ENCODE data around the gene DTWD1.
"Not testable (repeated sequence)": the region's sequence is repeated elsewhere in the genome, so short reads cannot be mapped to it uniquely, and the experiment has no call there.

DTWD1 gene

DNA sequence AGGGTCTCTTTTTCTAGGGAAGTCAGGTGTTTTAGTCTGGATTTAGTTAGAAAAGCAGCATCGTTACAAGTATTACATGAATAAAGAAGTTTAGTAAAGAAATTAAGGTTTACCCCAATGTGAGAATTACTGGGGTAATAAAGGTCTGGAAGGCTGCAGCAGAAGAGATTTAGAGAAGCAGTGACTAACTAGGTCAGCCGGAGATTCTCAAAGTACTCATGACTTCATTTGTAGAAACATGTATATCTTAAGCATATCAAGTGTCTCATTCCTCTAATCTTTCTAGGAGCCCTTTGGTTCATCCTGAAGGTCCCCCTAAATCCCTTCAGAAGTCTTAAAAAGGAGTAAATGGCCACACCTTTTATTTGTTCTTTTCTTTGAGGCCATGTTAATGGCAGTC is 26.0 kb downstream of the DTWD1 start:
- 97% methylated on average over 2 of the region's 2 CpGs for WGBS
- Histone ChIP-seq H3K4me1 (ENCODE audit: insufficient read depth, low read length) (peaks cover 12% of the 10 kb centered on the region), H3K36me3 (ENCODE audit: insufficient read depth, low read length) (peaks cover 18% of the 10 kb centered on the region; the same call in 1 of the 2 replicates), H3K27me3 (ENCODE audit: insufficient read depth, low read length) (no peaks in the 10 kb centered on the region), H3K9ac (ENCODE audit: low read depth, low read length) (no peak overlapping the region), H3K4me3 (ENCODE audit: low read length) (no peak overlapping the region), H3K27ac (ENCODE audit: low read depth, low read length) (no peak overlapping the region), H3K9me3 (ENCODE audit: insufficient read depth, low read depth, low read length) (peaks cover 4% of the 10 kb centered on the region; the same call in 1 of the 2 replicates)

DNA sequence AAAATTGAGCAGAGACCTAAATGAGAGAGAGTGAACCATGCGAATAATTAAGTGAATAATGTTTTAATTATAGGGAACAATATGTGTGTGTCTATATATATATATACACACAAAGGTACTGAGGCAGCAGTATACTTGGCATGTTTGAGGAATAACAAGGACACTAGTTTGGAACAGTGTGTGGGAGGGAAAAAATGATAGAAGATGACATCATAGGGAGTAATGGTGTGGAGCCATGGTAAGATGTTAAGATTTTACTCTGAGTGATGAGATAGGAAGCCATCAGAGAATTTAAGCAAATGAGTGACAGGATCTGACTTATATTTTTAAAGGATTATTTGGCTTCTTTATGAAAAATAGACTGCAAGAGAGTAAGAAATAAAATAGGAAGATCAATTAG is 29.1 kb downstream of the DTWD1 start:
- Histone ChIP-seq H3K27me3 (ENCODE audit: insufficient read depth, low read length) (no peaks in the 10 kb centered on the region), H3K4me1 (ENCODE audit: insufficient read depth, low read length) (peaks cover under 1% of the 10 kb centered on the region; the same call in 1 of the 2 replicates), H3K9ac (ENCODE audit: low read depth, low read length) (no peak overlapping the region), H3K36me3 (ENCODE audit: insufficient read depth, low read length) (peaks cover 6% of the 10 kb centered on the region; the same call in 1 of the 2 replicates), H3K9me3 (ENCODE audit: insufficient read depth, low read depth, low read length) (peaks cover 29% of the 10 kb centered on the region), H3K4me3 (ENCODE audit: low read length) (no peak overlapping the region), H3K27ac (ENCODE audit: low read depth, low read length) (no peak overlapping the region)
- WGBS: 100% methylated on average over 1 of the region's 1 CpG

GRCh38 chr15:49650676-49651075 is 29.8 kb downstream of the DTWD1 start:
- Histone ChIP-seq H3K4me1 (ENCODE audit: insufficient read depth, low read length) (no peaks in the 10 kb centered on the region), H3K27ac (ENCODE audit: low read depth, low read length) (no peak overlapping the region), H3K27me3 (ENCODE audit: insufficient read depth, low read length) (no peaks in the 10 kb centered on the region), H3K9me3 (ENCODE audit: insufficient read depth, low read depth, low read length) (peaks cover 30% of the 10 kb centered on the region), H3K9ac (ENCODE audit: low read depth, low read length) (no peak overlapping the region), H3K36me3 (ENCODE audit: insufficient read depth, low read length) (0 out of 2 replicates have a peak, but pooled peaks cover 3% of the 10 kb centered on the region), H3K4me3 (ENCODE audit: low read length) (no peak overlapping the region)
- 92% methylated on average over 2 of the region's 2 CpGs for WGBS

- Histone ChIP-seq H3K27me3 (ENCODE audit: insufficient read depth, low read length) (no peaks in the 10 kb centered on the region), H3K9ac (ENCODE audit: low read depth, low read length) (no peak overlapping the region), H3K9me3 (ENCODE audit: insufficient read depth, low read depth, low read length) (peaks cover 32% of the 10 kb centered on the region), H3K36me3 (ENCODE audit: insufficient read depth, low read length) (no peaks in the 10 kb centered on the region), H3K27ac (ENCODE audit: low read depth, low read length) (no peak overlapping the region), H3K4me3 (ENCODE audit: low read length) (no peak overlapping the region), H3K4me1 (ENCODE audit: insufficient read depth, low read length) (no peaks in the 10 kb centered on the region)
- 88% methylated on average over 1 of the region's 1 CpG for WGBS
Measured at GRCh38 chr15:49652922-49653321, 32.1 kb downstream of the DTWD1 start.

GRCh38 chr15:49656734-49657133 is 35.9 kb downstream of the DTWD1 start:
- Histone ChIP-seq H3K4me1 (ENCODE audit: insufficient read depth, low read length) (no peaks in the 10 kb centered on the region), H3K4me3 (ENCODE audit: low read length) (no peak overlapping the region), H3K9me3 (ENCODE audit: insufficient read depth, low read depth, low read length) (peaks cover 37% of the 10 kb centered on the region), H3K9ac (ENCODE audit: low read depth, low read length) (no peak overlapping the region), H3K27ac (ENCODE audit: low read depth, low read length) (no peak overlapping the region), H3K36me3 (ENCODE audit: insufficient read depth, low read length) (no peaks in the 10 kb centered on the region), H3K27me3 (ENCODE audit: insufficient read depth, low read length) (no peaks in the 10 kb centered on the region)
- WGBS: 97% methylated on average over 1 of the region's 1 CpG

- Histone ChIP-seq H3K9ac (ENCODE audit: low read depth, low read length) (no peak overlapping the region), H3K4me1 (ENCODE audit: insufficient read depth, low read length) (peaks cover 7% of the 10 kb centered on the region; the same call in 1 of the 2 replicates), H3K27me3 (ENCODE audit: insufficient read depth, low read length) (no peaks in the 10 kb centered on the region), H3K36me3 (ENCODE audit: insufficient read depth, low read length) (no peaks in the 10 kb centered on the region), H3K27ac (ENCODE audit: low read depth, low read length) (no peak overlapping the region), H3K4me3 (ENCODE audit: low read length) (no peak overlapping the region), H3K9me3 (ENCODE audit: insufficient read depth, low read depth, low read length) (no peaks in the 10 kb centered on the region)
- WGBS: 60% methylated on average over 1 of the region's 1 CpG
Measured at GRCh38 chr15:49664716-49665115, 43.9 kb downstream of the DTWD1 start.

DNA sequence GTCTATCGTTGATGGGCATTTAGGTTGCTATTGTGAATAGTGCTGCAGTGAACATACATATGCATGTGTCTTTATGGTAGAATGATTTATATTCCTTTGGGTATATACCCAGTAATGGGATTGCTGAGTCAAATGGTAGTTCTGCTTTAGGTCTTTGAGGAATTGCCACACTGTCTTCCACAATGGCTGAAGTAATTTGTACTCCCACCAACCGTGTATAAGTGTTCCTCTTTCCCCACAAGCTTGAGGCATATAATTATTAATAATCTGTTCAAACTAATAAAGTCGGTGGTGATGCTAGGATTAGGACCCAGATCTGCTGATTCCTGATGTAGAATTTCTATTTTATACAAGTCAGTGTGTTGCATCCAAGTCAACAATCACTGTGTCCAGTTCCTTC is 45.6 kb downstream of the DTWD1 start:
- not testable (repeated sequence) for H3K36me3 ChIP-seq (ENCODE audit: insufficient read depth, low read length); H3K9ac ChIP-seq (ENCODE audit: low read depth, low read length); H3K4me3 ChIP-seq (ENCODE audit: low read length); H3K9me3 ChIP-seq (ENCODE audit: insufficient read depth, low read depth, low read length); H3K27ac ChIP-seq (ENCODE audit: low read depth, low read length); H3K27me3 ChIP-seq (ENCODE audit: insufficient read depth, low read length)
- 94% methylated on average over 2 of the region's 3 CpGs for WGBS
- peaks cover 15% of the 10 kb centered on the region; the same call in 1 of the 2 replicates for H3K4me1 ChIP-seq (ENCODE audit: insufficient read depth, low read length)

DNA sequence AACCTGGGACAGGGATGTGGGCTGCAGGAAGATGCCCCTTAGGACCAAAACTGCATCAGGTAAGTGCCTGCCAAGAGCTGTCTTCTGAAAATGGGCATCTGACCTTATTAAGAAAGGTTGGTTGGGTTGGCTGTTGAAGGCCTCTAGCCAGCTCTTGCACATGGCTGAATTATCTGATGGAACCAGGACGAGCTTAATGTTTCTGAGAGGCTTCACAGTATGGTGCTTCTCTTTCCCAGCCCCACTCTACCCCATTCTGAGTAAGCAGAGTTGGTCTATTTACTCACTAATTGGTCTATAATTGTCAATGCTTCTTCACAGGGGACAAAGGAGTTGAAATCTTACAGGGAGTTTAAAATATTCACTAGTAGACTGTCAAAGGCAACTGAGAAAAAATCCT is 48.4 kb downstream of the DTWD1 start:
- peaks cover 18% of the 10 kb centered on the region for H3K4me1 ChIP-seq (ENCODE audit: insufficient read depth, low read length)
- no peak overlapping the region for H3K9ac ChIP-seq (ENCODE audit: low read depth, low read length)
- no peaks in the 10 kb centered on the region for H3K27me3 ChIP-seq (ENCODE audit: insufficient read depth, low read length)
- WGBS: 40% methylated on average over 1 of the region's 1 CpG
- H3K36me3 ChIP-seq (ENCODE audit: insufficient read depth, low read length): no peaks in the 10 kb centered on the region
- H3K27ac ChIP-seq (ENCODE audit: low read depth, low read length): no peak overlapping the region
- no peak overlapping the region for H3K4me3 ChIP-seq (ENCODE audit: low read length)
- H3K9me3 ChIP-seq (ENCODE audit: insufficient read depth, low read depth, low read length): no peaks in the 10 kb centered on the region

GRCh38 chr15:49673861-49674260 is 53.0 kb downstream of the DTWD1 start:
- H3K9me3 ChIP-seq (ENCODE audit: insufficient read depth, low read depth, low read length): no peaks in the 10 kb centered on the region
- H3K27ac ChIP-seq (ENCODE audit: low read depth, low read length): no peak overlapping the region
- no peak overlapping the region for H3K9ac ChIP-seq (ENCODE audit: low read depth, low read length)
- no peaks in the 10 kb centered on the region for H3K36me3 ChIP-seq (ENCODE audit: insufficient read depth, low read length)
- H3K27me3 ChIP-seq (ENCODE audit: insufficient read depth, low read length): no peaks in the 10 kb centered on the region
- no peak overlapping the region for H3K4me3 ChIP-seq (ENCODE audit: low read length)
- WGBS: 93% methylated on average over 1 of the region's 1 CpG
- H3K4me1 ChIP-seq (ENCODE audit: insufficient read depth, low read length): peaks cover 30% of the 10 kb centered on the region

DNA sequence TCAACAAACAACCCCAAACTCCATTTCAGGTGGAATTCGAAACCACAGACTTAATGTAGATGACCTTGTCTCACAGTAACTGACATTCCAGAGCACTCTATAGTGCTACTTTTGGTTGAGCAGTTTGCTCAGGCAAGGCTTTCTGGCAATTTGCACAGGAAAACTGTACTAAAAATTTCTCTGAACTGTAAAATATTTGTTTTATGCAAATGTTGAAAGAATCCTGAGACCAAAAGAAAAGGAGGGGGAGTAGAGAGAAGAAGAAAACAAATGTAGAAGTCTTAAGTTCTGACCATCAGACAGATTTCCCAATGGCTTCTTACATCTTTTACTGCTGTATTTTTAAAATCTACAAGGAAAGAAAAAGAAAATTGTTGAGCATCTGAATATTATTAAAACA is 53.5 kb downstream of the DTWD1 start:
- H3K27me3 ChIP-seq (ENCODE audit: insufficient read depth, low read length): no peaks in the 10 kb centered on the region
- H3K4me1 ChIP-seq (ENCODE audit: insufficient read depth, low read length): peaks cover 26% of the 10 kb centered on the region
- H3K27ac ChIP-seq (ENCODE audit: low read depth, low read length): no peak overlapping the region
- no peak overlapping the region for H3K9ac ChIP-seq (ENCODE audit: low read depth, low read length)
- H3K36me3 ChIP-seq (ENCODE audit: insufficient read depth, low read length): no peaks in the 10 kb centered on the region
- no peaks in the 10 kb centered on the region for H3K9me3 ChIP-seq (ENCODE audit: insufficient read depth, low read depth, low read length)
- 89% methylated on average over 1 of the region's 1 CpG for WGBS
- no peak overlapping the region for H3K4me3 ChIP-seq (ENCODE audit: low read length)

DNA sequence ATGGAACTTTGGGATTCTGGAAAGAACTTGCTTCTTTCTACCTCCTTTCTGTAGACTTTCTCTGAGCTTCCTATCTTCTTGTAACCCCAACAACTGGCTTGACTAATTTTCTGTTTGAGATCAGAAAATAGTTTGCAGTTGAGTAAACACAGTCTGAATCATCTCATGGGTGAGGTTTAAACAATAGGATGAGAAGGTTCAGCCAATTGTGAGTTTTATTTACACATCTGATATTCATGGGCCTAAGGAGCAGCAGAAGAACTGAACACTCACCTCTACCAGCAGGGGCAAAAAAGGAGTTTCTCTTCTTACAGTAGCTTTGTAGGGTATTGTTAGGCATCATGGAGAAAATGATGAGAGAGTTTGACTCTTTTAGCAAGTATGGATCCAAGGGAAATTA is 54.2 kb downstream of the DTWD1 start:
- H3K4me3 ChIP-seq (ENCODE audit: low read length): no peak overlapping the region
- H3K4me1 ChIP-seq (ENCODE audit: insufficient read depth, low read length): peaks cover 22% of the 10 kb centered on the region
- no peak overlapping the region for H3K9ac ChIP-seq (ENCODE audit: low read depth, low read length)
- H3K36me3 ChIP-seq (ENCODE audit: insufficient read depth, low read length): no peaks in the 10 kb centered on the region
- H3K9me3 ChIP-seq (ENCODE audit: insufficient read depth, low read depth, low read length): no peaks in the 10 kb centered on the region
- H3K27ac ChIP-seq (ENCODE audit: low read depth, low read length): no peak overlapping the region
- H3K27me3 ChIP-seq (ENCODE audit: insufficient read depth, low read length): no peaks in the 10 kb centered on the region

DNA sequence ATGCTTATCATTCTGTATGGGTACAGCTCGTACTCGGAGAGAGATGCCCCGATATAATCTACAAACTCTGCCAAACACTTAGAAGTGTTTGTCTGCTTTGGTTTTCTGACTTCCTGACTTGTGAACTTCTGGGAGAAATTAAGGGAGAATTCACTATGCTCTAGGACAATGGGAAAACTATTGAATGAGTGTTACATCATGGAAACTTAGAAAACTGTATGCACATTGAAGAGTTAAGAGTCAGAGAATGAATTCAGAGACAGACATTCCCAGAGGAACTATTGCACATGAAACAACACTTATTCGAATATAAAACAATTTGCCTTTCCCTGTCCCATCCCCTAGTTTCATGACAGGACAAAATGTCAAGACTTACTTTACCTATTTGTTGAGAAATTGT is 57.8 kb downstream of the DTWD1 start:
- no peak overlapping the region for H3K27ac ChIP-seq (ENCODE audit: low read depth, low read length)
- no peaks in the 10 kb centered on the region for H3K9me3 ChIP-seq (ENCODE audit: insufficient read depth, low read depth, low read length)
- peaks cover 15% of the 10 kb centered on the region for H3K4me1 ChIP-seq (ENCODE audit: insufficient read depth, low read length)
- H3K36me3 ChIP-seq (ENCODE audit: insufficient read depth, low read length): no peaks in the 10 kb centered on the region
- no peaks in the 10 kb centered on the region for H3K27me3 ChIP-seq (ENCODE audit: insufficient read depth, low read length)
- WGBS: 99% methylated on average over 4 of the region's 4 CpGs
- no peak overlapping the region for H3K4me3 ChIP-seq (ENCODE audit: low read length)
- H3K9ac ChIP-seq (ENCODE audit: low read depth, low read length): no peak overlapping the region

All from HUES64 (cell line).